Activated T-helper 1 cell treated with Interleukin-2 at 50 U/mL for 16 hours (primary cell): ENCODE data around the gene LIPC.

Experiments used
- DNase-seq: peaks from one replicate; pipeline ENCODE4 v3.0.0-alpha.2; 2020; ENCODE audit warnings: low read depth

Gene LIPC

GRCh38 chr15:58458076-58458475 lies 26.3 kb downstream of the LIPC start:
- DNase-seq, result no peak

GRCh38 chr15:58459045-58459444 lies 27.3 kb downstream of the LIPC start:
- DNase-seq, result no peak

GRCh38 chr15:58459560-58459959 lies 27.8 kb downstream of the LIPC start:
- DNase-seq, result no peak

GRCh38 chr15:58460116-58460790 lies 28.5 kb downstream of the LIPC start:
- DNase-seq, result no peak

- no peak for DNase-seq
Measured at GRCh38 chr15:58460872-58461271, 29.1 kb downstream of the LIPC start.

GRCh38 chr15:58462547-58462946 lies 30.8 kb downstream of the LIPC start:
- DNase-seq, result no peak

- DNase-seq, result no peak
Measured at GRCh38 chr15:58462973-58463663, 31.3 kb downstream of the LIPC start.

GRCh38 chr15:58463815-58464650 lies 32.2 kb downstream of the LIPC start:
- no peak for DNase-seq

- DNase-seq, result no peak
Measured at GRCh38 chr15:58465070-58465469, 33.3 kb downstream of the LIPC start.

- no peak for DNase-seq
Measured at GRCh38 chr15:58465866-58466517, 34.2 kb downstream of the LIPC start.

GRCh38 chr15:58466566-58466965 lies 34.8 kb downstream of the LIPC start:
- DNase-seq, result no peak

GRCh38 chr15:58467121-58467721 lies 35.4 kb downstream of the LIPC start:
- DNase-seq, result no peak

- DNase-seq, result no peak
Measured at GRCh38 chr15:58467722-58468423, 36.1 kb downstream of the LIPC start.

- no peak for DNase-seq
Measured at GRCh38 chr15:58469432-58470353, 37.9 kb downstream of the LIPC start.

- DNase-seq, result no peak
Measured at GRCh38 chr15:58471348-58471747, 39.6 kb downstream of the LIPC start.

GRCh38 chr15:58472221-58472620 lies 40.4 kb downstream of the LIPC start:
- DNase-seq, result no peak

- no peak for DNase-seq
Measured at GRCh38 chr15:58472821-58473581, 41.2 kb downstream of the LIPC start.

- DNase-seq, result no peak
Measured at GRCh38 chr15:58473724-58474123, 41.9 kb downstream of the LIPC start.

GRCh38 chr15:58474741-58475323 lies 43.0 kb downstream of the LIPC start:
- DNase-seq, result no peak
